SH-SY5Y (cell line): Measurements from ENCODE around the gene LPCAT2.

Source experiments
- GATA2 ChIP-seq: IDR thresholded peaks from 2 replicates; pipeline ENCODE4 v1.6.1; 2011; ENCODE audit warnings: mild to moderate bottlenecking, low read depth, low read length
- GATA3 ChIP-seq: IDR thresholded peaks from 2 replicates; pipeline ENCODE4 v1.6.1; 2011; ENCODE audit warnings: low read depth, mild to moderate bottlenecking, low read length, moderate library complexity

DNA sequence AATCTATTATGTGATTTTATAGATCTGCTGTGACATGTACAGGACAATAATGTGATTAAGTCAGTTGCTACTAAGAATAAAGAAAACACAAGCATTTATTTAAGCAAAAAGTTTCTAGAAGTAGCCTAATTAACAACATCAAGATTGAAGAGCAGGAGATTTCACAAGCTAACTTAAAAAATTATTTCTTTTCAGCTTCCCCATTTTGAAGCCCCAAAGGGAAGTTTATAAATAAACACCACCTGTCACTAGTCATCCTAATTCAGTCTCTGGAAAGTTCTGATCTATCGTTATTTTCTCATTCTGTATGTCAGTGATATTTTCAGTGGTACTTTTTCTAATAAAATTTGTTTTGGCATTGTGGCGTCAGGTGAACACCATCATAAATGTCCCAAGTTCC, 65.9 kb downstream of the LPCAT2 start:
- TF ChIP-seq GATA2 (no peak), GATA3 (no peak)
